NCI-H1436 treated with DMSO at 0.1 percent for 48 hours (cell line): ENCODE data around the gene OASL.

Experiments
- DNase-seq: peaks from one replicate; lab custom pipeline; 2025; lab: John Stamatoyannopoulos, UW

Gene OASL

DNA sequence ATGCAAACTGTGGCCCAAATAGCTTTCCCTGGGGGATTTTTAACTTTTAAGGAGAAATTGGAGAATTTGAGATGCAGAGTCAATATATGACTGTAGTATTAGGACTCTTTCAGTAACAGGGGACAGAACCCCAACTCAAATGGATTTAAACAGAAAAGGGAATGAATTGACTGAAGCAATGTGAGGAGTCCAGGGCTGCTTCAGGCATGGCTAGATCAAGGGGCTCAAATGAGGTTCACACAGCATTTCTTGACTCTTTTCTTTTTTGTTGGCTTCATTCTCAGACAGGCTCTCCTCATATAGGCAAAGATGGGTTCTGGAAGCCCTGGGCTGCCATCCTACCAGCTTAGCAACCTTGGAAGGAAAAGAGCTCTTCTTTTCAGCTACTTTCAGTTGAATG lies 47.1 kb downstream of the OASL start:
- no peak for DNase-seq

DNA sequence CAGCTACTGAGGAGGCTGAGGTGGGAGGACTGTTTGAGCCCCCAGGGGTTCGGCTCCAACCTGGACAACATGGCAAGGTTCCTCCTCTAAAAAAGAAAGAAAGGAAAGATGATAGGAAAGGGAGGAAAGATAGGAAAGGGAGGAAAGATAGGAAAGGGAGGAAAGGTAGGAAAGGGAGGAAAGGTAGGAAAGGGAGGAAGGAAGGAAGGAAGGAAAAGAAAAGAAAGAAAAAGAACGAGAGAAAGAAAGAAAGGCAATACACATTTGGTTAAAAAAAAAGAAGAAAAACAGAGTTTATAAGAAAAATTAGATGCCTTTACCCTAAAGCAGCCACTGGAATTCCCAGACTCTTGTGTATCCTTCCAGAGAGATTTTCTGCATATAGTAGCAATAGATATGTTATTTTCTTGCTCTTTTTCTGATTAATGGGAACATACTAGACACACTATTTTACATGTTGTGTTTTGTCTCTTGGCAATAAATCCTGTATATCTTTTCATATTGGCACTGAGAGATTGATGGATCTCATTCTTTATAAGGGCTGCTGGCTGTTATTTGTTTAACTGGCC lies 48.5 kb downstream of the OASL start:
- DNase-seq: no peak

- DNase-seq: no peak
These were observed 49.4 kb downstream of the OASL start for GRCh38 chr12:120989687-120990086.

GRCh38 chr12:120988658-120989057 lies 50.4 kb downstream of the OASL start:
- no peak for DNase-seq

DNA sequence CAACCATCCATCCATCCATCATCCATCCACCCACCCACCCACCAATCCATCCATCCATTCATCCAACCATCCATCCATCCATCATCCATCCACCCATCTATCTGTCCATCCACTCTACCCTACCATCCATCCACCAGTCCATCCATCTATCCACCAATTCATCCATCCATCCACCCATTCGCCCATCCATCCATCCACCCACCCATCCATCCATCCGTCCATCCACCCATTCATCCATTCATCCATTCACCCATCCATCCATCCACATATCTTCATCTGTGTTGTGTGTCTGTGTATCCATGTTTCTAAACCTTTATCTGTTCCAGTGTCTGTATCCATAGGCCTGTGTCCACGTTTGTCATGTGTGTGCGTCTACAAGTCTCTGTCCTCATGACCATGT lies 50.8 kb downstream of the OASL start:
- DNase-seq: no peak

GRCh38 chr12:120984351-120984898 lies 54.6 kb downstream of the OASL start:
- no peak for DNase-seq

DNA sequence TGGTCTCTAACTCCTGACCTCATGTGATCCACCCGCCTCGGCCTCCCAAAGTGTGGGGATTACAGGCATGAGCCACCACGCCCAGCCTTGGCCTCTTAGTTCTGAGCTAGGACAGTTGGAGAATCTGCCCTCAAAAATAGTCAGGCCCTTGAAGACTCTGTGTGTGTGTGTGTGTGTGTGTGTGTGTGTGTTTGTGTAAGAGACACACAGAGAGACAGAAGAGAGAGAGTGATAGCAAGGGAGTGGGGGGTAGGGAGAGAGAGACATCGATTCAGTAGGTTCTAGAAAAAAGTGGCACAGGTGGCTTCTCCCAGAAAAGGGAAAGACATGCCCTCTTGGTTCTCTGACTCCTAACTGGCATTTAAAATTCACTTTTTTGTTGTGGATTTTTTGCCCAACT lies 55.3 kb downstream of the OASL start:
- no peak for DNase-seq

GRCh38 chr12:120982659-120983058 lies 56.4 kb downstream of the OASL start:
- no peak for DNase-seq

DNA sequence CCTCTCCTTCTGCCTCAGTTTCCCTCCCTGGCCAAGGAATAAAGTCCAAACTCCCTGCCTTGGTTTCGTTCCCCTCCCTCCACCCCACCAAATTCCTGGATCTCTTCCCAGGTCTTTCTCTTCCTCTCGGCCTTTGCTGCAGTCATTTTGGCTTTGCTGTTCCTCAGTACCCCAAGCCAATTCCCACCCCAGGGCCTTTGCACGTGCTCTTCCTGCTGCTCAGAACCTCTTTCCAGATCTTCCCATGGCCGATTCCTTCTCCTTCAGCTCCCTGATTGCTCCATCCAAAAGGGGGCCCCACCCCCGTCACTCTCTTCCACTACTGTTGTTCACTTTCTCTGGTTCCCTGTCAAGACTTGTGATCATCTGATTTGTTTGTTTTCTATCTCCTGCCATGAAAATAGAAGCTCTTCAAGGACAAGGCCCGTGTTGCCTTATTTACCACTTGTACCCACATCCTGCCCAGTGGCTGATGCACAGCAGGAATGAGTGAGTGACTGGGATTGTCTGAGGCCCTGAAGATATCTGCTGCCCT lies 57.6 kb downstream of the OASL start:
- DNase-seq: no peak

DNA sequence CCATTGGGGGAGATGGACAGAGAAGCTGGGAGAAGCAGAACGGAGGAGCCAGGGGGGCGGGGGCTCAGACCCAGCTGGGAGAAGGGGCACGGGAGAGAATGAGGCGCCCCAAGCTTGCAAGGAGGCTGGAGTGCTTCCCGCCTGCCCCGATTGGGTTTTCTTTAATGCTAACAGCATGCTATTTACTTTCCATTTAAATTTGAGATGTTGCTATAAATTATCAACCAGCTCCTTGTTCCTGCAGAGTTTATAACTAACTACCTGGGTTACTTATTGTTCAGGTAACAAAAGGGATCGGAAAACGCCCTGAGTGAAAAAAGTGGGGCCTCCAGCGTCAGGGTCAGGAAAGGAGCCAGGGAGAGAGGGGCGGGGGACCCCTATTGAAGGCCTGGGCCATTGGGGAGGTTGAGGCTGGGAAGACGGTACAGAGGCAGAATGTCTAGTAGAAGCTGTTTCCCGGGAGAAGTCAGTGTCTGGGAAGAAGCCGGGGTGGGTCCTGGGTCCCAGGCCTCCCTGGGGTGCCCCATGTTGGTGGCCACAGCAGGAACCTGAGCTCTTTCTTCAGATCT lies 58.2 kb downstream of the OASL start:
- DNase-seq: no peak

DNA sequence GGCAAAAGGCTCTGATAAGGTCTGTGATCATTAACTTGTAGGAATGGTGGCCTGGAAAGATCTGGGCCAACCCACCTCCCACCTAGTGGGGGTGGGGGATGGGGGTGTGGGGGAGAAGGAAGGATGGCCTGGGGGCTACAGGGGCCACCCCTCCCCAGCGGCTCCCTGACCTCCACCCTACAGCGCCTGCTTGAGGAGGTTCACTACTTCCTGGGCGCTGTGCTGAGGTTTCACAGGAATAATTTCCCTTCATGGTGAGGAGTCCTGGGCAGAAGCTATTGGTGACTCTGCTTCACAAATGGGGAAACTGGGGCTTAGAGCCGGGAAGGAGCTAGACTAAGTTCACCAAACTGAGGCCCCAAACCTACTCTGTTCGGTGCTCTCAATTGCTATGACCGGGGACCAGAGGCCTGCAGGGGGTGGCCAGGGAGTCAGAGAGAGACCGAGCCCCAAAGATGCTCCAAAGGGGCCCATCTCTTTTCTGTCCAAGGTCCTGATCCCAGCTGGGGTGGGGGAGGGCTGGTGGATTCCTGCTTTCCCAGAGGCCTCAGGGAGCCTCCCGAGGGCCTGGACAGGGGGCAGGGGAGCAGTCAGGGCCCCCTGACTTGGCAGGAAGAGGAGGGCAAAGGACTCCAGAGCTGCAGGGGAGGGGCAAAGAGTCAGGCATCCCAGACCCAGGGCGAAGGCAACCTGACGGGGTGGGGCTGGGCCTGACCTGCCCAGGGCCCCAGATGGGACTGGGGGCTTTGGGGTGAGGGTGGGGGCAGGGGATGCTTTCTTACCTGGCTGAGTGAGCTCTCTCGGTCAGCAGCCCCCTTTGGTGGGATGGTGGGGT lies 59.0 kb downstream of the OASL start:
- DNase-seq: no peak

DNA sequence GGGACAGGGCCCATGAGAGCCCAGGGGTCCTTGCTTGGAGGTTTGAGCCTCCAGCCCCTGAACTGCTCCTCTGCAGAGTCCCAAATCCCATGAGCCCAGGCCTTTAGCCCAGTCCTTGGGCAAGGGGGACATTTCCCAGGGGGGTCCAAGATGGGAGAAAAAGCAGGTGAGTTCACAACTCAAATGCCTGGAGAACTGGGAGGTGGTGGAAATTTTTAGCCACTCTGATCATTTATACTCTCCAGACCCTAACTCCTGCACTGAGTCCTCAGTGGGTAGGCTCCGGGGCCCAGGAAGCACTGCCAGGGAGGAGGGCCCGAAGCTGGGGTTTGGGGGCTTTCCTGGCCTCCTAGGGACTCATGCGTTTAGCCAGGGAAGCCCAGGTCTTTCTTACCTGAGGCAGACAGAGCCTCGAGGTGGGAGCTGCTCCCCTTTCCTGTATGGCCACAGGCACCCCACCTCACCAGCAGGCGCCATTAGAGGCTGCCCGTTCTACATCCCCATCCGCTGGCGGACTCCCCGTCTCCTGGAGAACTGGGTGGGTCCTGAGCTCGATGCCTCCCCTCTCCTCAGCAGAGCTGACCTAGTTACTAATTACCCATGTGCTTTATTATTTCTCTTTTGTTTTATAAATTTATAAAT lies 59.7 kb downstream of the OASL start:
- DNase-seq: no peak

GRCh38 chr12:120978296-120979219 lies 60.5 kb downstream of the OASL start, which contains the start of gene HNF1A:
Gene HNF1A, plus strand, starts transcription at chr12:120978543. Its CDS starts 226 bp downstream, at chr12:120978769.
- no peak for DNase-seq

DNA sequence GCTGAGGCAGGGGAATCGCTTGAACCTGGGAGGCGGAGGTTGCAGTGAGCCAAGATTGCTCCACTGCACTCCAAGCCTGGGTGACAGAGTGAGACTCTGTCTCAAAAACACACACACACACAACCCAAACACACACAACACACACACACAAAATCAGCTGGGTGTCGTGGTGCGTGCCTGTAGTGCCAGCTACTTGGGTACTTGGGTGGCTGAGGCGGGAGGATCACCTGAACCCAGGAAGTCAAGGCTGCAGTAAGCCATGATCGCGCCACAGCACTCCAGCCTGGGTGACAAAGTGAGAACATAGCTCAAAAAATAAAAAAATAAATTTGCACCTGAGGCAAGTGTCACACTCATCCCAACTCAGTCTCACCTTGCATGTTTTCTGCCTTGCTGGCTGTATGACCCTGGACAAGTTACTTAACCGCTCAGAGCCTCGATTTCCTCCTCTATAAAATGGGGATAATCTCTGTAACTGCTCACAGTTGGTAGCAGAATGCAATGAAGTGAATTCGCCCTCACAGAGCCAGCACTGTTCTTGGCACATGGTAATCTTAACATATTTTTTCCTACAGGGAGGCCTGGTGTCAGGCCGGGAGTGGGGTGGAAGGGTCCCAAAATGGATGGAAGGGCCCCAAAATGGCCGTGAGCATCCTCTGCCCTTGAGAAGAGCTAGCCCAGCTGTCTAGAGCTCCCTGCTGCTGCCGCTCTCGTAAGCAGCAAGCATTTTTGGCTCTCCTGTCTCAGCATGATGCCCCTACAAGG lies 61.3 kb downstream of the OASL start:
- DNase-seq: no peak

DNA sequence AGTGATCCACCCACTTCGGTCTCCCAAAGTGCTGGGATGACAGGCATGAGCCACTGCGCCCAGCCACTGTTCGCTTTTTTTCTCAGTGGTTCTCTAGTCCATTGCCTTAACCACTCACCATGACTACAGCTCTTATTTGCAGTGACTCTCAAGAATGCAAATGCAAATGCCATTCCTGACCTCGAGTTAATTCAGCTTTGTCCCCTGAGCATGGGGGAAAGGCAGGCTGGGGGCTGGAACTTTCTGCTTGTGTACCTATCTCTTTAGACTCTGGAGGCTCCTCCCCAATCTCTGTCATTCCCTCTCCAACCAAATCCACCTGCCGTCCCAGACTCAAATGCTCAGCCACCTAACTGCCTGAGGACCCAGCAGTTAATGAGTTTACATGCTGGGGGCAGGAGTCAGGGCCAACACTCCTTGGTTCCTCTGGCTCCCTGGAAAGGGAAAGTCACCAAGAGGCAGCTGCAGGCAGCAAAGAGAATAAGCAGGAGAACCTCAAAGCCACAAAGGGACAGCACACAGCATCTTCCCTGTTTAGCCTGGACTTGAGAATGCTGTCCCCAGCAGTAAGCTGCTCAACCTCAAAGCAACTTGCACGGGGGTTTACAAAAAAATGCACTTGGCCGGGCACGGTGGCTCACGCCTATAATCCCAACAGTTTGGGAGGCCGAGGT lies 66.0 kb downstream of the OASL start:
- no peak for DNase-seq

- DNase-seq: peak; percentile 9
These were observed 67.5 kb downstream of the OASL start for GRCh38 chr12:120971299-120972180.

DNA sequence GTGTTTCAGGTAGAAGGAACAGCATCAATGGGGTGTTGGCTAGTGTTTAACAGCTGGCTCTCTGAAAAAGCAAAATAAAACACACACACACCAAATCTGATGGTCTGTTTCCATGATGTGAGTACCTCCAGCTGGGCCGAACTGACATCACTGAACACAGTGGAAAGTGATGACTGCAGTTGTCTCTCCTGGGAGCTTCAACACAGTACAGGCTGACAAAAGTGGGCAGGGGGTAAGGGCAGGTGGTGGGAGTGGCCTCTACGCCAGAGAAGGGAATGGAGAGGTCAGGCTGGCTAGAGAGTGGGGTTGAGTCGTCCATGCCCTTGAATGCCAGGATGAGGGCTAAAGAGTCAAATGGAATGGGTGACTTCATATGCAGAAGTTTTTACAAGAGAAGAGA lies 68.7 kb downstream of the OASL start:
- no peak for DNase-seq
